ENCODE data around the gene PRTFDC1.
"Not testable (repeated sequence)": the region's sequence is repeated elsewhere in the genome, so short reads cannot be mapped to it uniquely, and the experiment has no call there.

Gene PRTFDC1

GRCh38 chr10:24952143-24952706, at the start of gene PRTFDC1:
PRTFDC1 (minus strand) TSS chr10:24952606; CDS start chr10:24952575, 31 bp downstream.
- DNase-seq = peak; percentile 4 to 59 (median 26)

GRCh38 chr10:24998044-24998443, 45.6 kb upstream of the PRTFDC1 start:
- DNase-seq = no peak

GRCh38 chr10:24995072-24995471, 42.7 kb upstream of the PRTFDC1 start:
- DNase-seq = no peak

- no peak for DNase-seq
Measured at GRCh38 chr10:24993237-24993958, 41.0 kb upstream of the PRTFDC1 start.

- DNase-seq = no peak
Measured at GRCh38 chr10:24992512-24993133, 40.2 kb upstream of the PRTFDC1 start.

- DNase-seq = no peak
Measured at GRCh38 chr10:24991298-24991697, 38.9 kb upstream of the PRTFDC1 start.

GRCh38 chr10:24989867-24990266, 37.5 kb upstream of the PRTFDC1 start:
- no peak for DNase-seq

- DNase-seq = no peak
Measured at GRCh38 chr10:24988831-24989640, 36.6 kb upstream of the PRTFDC1 start.

GRCh38 chr10:24984906-24985305, 32.5 kb upstream of the PRTFDC1 start:
- DNase-seq = no peak

GRCh38 chr10:24983946-24984345, 31.5 kb upstream of the PRTFDC1 start:
- DNase-seq = no peak

GRCh38 chr10:24983130-24983529, 30.7 kb upstream of the PRTFDC1 start:
- DNase-seq = no peak

GRCh38 chr10:24982319-24983112, 30.1 kb upstream of the PRTFDC1 start:
- DNase-seq = no peak

GRCh38 chr10:24981161-24981710, 28.8 kb upstream of the PRTFDC1 start:
- no peak for DNase-seq

GRCh38 chr10:24979685-24980084, 27.3 kb upstream of the PRTFDC1 start:
- no peak for DNase-seq

- no peak for DNase-seq
Measured at GRCh38 chr10:24974976-24975375, 22.6 kb upstream of the PRTFDC1 start.

- no peak for DNase-seq
Measured at GRCh38 chr10:24973163-24973562, 20.8 kb upstream of the PRTFDC1 start.

- DNase-seq = no peak
Measured at GRCh38 chr10:24971374-24971773, 19.0 kb upstream of the PRTFDC1 start.

GRCh38 chr10:24969841-24970281, 17.5 kb upstream of the PRTFDC1 start:
- DNase-seq = no peak

- not testable (repeated sequence) for DNase-seq
Measured at GRCh38 chr10:24968951-24969350, 16.5 kb upstream of the PRTFDC1 start.

- DNase-seq = no peak
Measured at GRCh38 chr10:24968349-24968748, 15.9 kb upstream of the PRTFDC1 start.

GRCh38 chr10:24966962-24967481, 14.6 kb upstream of the PRTFDC1 start:
- no peak for DNase-seq

GRCh38 chr10:24965051-24965450, 12.6 kb upstream of the PRTFDC1 start:
- no peak for DNase-seq

All from stimulated activated naive CD4-positive, alpha-beta T cell (primary cell).